GM12878 (cell line): ENCODE measurements around the gene USP16. TPM values are rescaled to one million over a fixed set of nuclear protein-coding genes. Genes with fewer than 3 reads are reported as not detected.
A peak's percentile ranks its signal among the peaks of the same experiment; 100 is the strongest.

ENCODE experiments used
- ATAC-seq: fragments of 200-7000 bp; cut with Tn5 transposase; 3 replicates; pipeline ENCODE4 v1.9.1; 2020; ENCODE audit warnings: mild to moderate bottlenecking, moderate library complexity
- BruUV-seq: library from RNA; stranded (reverse); fragments of 400-500 nt; replicated peaks from 2 replicates; lab custom pipeline; 2021; lab: Mats Ljungman, UMichigan
- CTCF ChIA-PET: fragments of 300-600 bp; sonication (Branson Sonifier 250); formaldehyde crosslinking; extraction: SDS; loops from one replicate; lab custom pipeline; 2021; ENCODE audit warnings: inconsistent platforms; lab: Yijun Ruan, JAX
- POLR2A ChIA-PET: fragments of 350-600 bp; formaldehyde crosslinking; extraction: SDS; loops from one replicate; lab custom pipeline; 2021; ENCODE audit warnings: inconsistent platforms; lab: Charles Lee
- RAD21 ChIA-PET: fragments of 300-600 bp; sonication (Branson Sonifier 250); formaldehyde crosslinking; loops from one replicate; lab custom pipeline; 2023; ENCODE audit warnings: antibody characterized with exemption; ENCODE audit not compliant: unreplicated experiment; lab: Charles Lee
- SMC1A ChIA-PET: fragments of 300-600 bp; sonication (Branson Sonifier 250); formaldehyde crosslinking; loops from one replicate; lab custom pipeline; 2023; ENCODE audit not compliant: unreplicated experiment, uncharacterized antibody; lab: Charles Lee
- DNase-seq: peaks from one replicate; pipeline ENCODE4 v3.0.0-alpha.2; 2011; ENCODE audit warnings: low read depth, low spot score
- FAIRE-seq: peaks from 3 replicates; lab custom pipeline; 2011; peaks lifted over from hg19 to GRCh38; lab: Jason Lieb, UNC
- H2AFZ ChIP-seq: 2 replicates; pipeline ENCODE4 v1.6.0; 2011; ENCODE audit warnings: low read depth, low read length, control low read depth; ENCODE audit not compliant: control insufficient read depth
- H3K27ac ChIP-seq: 2 replicates; pipeline ENCODE4 v1.5.1; 2011; ENCODE audit warnings: control low read depth; ENCODE audit not compliant: control insufficient read depth, insufficient read depth
- H3K27me3 ChIP-seq, 2 experiments: replicated peaks in 1 of 2; 2 replicates each; pipeline versions ENCODE4 v1.6.0 to v1.6.1; 2011; ENCODE audit warnings: low read length in 1 of 2; ENCODE audit not compliant: control insufficient read depth in 2 of 2, insufficient read depth in 2 of 2
- H3K36me3 ChIP-seq, 2 experiments: 2 replicates each; pipeline ENCODE4 v1.5.1; 2011; ENCODE audit warnings: low read length in 1 of 2; ENCODE audit not compliant: control insufficient read depth in 2 of 2, insufficient read depth in 2 of 2
- H3K4me1 ChIP-seq: 2 replicates; pipeline ENCODE4 v1.6.1; 2011; ENCODE audit warnings: mild to moderate bottlenecking, low read length, moderate library complexity, mixed read lengths; ENCODE audit not compliant: control insufficient read depth, insufficient read depth
- H3K4me2 ChIP-seq: 2 replicates; pipeline ENCODE4 v1.6.0; 2011; ENCODE audit warnings: control low read depth; ENCODE audit not compliant: control insufficient read depth, insufficient read depth
- H3K4me3 ChIP-seq: fragments of 200-600 bp; sonication (generic); 2 replicates; pipeline ENCODE4 v1.5.1; 2016
- H3K79me2 ChIP-seq: 2 replicates; pipeline ENCODE4 v1.6.0; 2011; ENCODE audit warnings: low read length; ENCODE audit not compliant: control insufficient read depth, insufficient read depth
- H3K9ac ChIP-seq: 2 replicates; pipeline ENCODE4 v1.8.0; 2011; ENCODE audit warnings: low read length, control low read depth, mixed read lengths; ENCODE audit not compliant: control insufficient read depth, insufficient read depth
- H3K9me3 ChIP-seq: replicated peaks from 3 replicates; pipeline ENCODE4 v1.5.1; 2011; ENCODE audit warnings: mild to moderate bottlenecking, low read length; ENCODE audit not compliant: control insufficient read depth, insufficient read depth
- H4K20me1 ChIP-seq: 2 replicates; pipeline ENCODE4 v1.6.0; 2011; ENCODE audit not compliant: control insufficient read depth, insufficient read depth
- IKZF1 ChIP-seq: fragments of 450-650 bp; conservative IDR thresholded peaks from 2 replicates; pipeline ENCODE4 v1.6.1; 2017; ENCODE audit warnings: antibody characterized with exemption, mild to moderate bottlenecking
- LARP7 ChIP-seq: fragments of 450-650 bp; IDR thresholded peaks from 2 replicates; pipeline ENCODE4 v1.6.1; 2017; ENCODE audit warnings: mild to moderate bottlenecking
- MEF2A ChIP-seq: IDR thresholded peaks from 2 replicates; pipeline ENCODE4 v1.6.1; 2011; ENCODE audit warnings: low read depth, mild to moderate bottlenecking, low read length, moderate library complexity; ENCODE audit not compliant: insufficient read depth
- NFYB ChIP-seq: IDR thresholded peaks from 2 replicates; pipeline ENCODE4 v1.6.1; 2011; ENCODE audit warnings: low read depth, mild to moderate bottlenecking, low read length, improper control_type of control experiment, moderate library complexity; ENCODE audit not compliant: insufficient read depth
- NRF1 ChIP-seq: conservative IDR thresholded peaks from 2 replicates; pipeline ENCODE4 v1.6.1; 2011; ENCODE audit warnings: mild to moderate bottlenecking, low read depth, low read length, improper control_type of control experiment
- SIX5 ChIP-seq: IDR thresholded peaks from 2 replicates; pipeline ENCODE4 v1.6.1; 2011; ENCODE audit warnings: mild to moderate bottlenecking, low read depth, low read length, moderate library complexity; ENCODE audit not compliant: severe bottlenecking
- SREBF2 ChIP-seq: IDR thresholded peaks from 2 replicates; pipeline ENCODE4 v1.6.1; 2012; ENCODE audit warnings: mild to moderate bottlenecking, low read length
- SUZ12 ChIP-seq: fragments of 200-600 bp; sonication (generic); IDR thresholded peaks from one replicate; pipeline ENCODE4 v1.6.1; 2018; ENCODE audit warnings: antibody characterized with exemption, mild to moderate bottlenecking; ENCODE audit not compliant: unreplicated experiment
- TCF7 ChIP-seq: IDR thresholded peaks from 2 replicates; pipeline ENCODE4 v1.6.1; 2014; ENCODE audit warnings: antibody characterized with exemption, borderline replicate concordance
- YBX1 ChIP-seq: fragments of 450-650 bp; IDR thresholded peaks from 2 replicates; pipeline ENCODE4 v1.6.1; 2016; ENCODE audit warnings: antibody characterized with exemption
- ZNF24 ChIP-seq: fragments of 450-650 bp; IDR thresholded peaks from 2 replicates; pipeline ENCODE4 v1.6.1; 2017; ENCODE audit warnings: antibody characterized with exemption, mild to moderate bottlenecking
- WGBS: methylation state at CpG from one replicate; pipeline ENCODE4 v1.1.6; 2016; ENCODE audit warnings: low lambda C conversion rate; ENCODE audit not compliant: insufficient replicate concordance, insufficient coverage; ENCODE audit errors: missing lambda C conversion rate; 5-methylcytosine and 5-hydroxymethylcytosine counted together
- in situ Hi-C: fragments of 300-500 bp; cut with MboI; formaldehyde crosslinking; loops from 9 replicates; pipeline ENCODE4 v1.14.3; 2018; ENCODE audit warnings: mixed read lengths
- intact Hi-C: fragments of 100-400 bp; cut with micrococcal nuclease; formaldehyde crosslinking; loops from one replicate; pipeline ENCODE4 v1.14.2; 2022; ENCODE audit not compliant: unreplicated experiment
- polyA plus RNA-seq, 11 experiments: library from polyadenylated mRNA; depleted of rRNA in 4 of 11; unstranded in 6 of 11; stranded (reverse) in 5 of 11; fragments of >200 nt; fragmentation: Nextera tagmentation in 4 of 11; fragmentation: Illumina TruSeq in 1 of 11; extraction: Ambion mirVana in 4 of 11; extraction: Trizol in 1 of 11; gene quantifications; 1 replicate in 1 of 11; 2 replicates in 10 of 11; pipeline versions ENCODE4 v1.2.1 to v1.2.3, GENCODE V29; 2011 to 2016; ENCODE audit warnings: inconsistent platforms in 2 of 11, missing spikeins in 2 of 11, low read depth in 1 of 11
- total RNA-seq, 4 experiments: library from RNA; depleted of rRNA in 3 of 4; stranded (reverse); fragments of >200 nt in 3 of 4; fragmentation: Illumina TruSeq in 1 of 4; extraction: Trizol in 1 of 4; gene quantifications; 2 replicates each; pipeline versions ENCODE4 v1.2.1 to v1.2.3, GENCODE V29; 2013 to 2021
- TF ChIP-seq, protein P1 (sequence below): fragments of 450-650 bp; conservative IDR thresholded peaks from 2 replicates; pipeline ENCODE4 v1.6.1; 2017; ENCODE audit warnings: mild to moderate bottlenecking, moderate library complexity
- TF ChIP-seq, protein P2 (sequence below): IDR thresholded peaks from 2 replicates; pipeline ENCODE4 v1.6.1; 2011; ENCODE audit warnings: mild to moderate bottlenecking, low read depth, low read length, moderate library complexity; ENCODE audit not compliant: insufficient replicate concordance
- TF ChIP-seq, protein P3 (sequence below): fragments of 450-650 bp; IDR thresholded peaks from 2 replicates; pipeline ENCODE4 v1.6.1; 2017; ENCODE audit warnings: mild to moderate bottlenecking, moderate library complexity
- TF ChIP-seq, protein P4 (sequence below): IDR thresholded peaks from 2 replicates; pipeline ENCODE4 v1.6.1; 2011; ENCODE audit warnings: low read depth, low read length, improper control_type of control experiment, borderline replicate concordance

USP16 gene
- total and polyA plus RNA-seq, 10 of the 15 experiments (the other 5 are each of a cell fraction or from before 2014, with no cell fraction given): 29.5 to 68.7 (median 52.3) TPM

DNA sequence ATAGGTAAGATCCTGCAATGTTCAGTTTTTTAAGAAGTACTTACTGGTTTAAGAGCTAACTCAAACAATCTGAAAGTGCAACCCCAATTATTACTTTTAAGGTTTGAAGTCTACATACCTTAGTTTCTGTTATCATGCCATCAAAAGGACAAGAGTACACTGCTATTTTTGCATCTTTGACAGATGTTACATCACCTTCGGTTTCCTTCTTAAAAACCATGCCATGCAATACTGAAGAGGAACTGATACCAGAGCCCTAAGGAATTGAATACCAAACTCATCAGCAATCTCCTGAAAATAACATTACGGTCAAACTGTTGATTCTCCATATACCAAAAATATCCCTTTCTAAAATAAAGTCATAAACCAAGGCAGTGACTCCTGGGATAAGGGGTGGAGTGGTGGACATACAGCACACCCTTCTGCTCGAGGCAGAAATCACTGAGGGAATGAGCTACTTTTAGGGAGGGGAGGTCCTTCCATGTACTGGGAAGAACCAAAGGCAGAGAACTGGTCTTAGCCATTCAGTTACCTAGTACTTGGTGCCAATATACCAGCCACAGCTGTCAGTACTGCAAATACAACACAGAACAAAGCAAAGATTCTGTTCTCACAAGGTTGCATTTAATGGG is 40.5 kb downstream of the USP16 start:
- ChIA-PET SMC1A (interaction anchor here (0.6 to 2.1 kb wide), 11 partner anchors 8 to 287 kb away, joined by 3 to 10 read pairs (median 5); partner anchors contain the start of gene USP16), CTCF (interaction anchor here (0.8 to 1.5 kb wide), 7 partner anchors 12 to 311 kb away, joined by 3 to 6 read pairs (median 3); no protein-coding TSS in a partner anchor), RAD21 (interaction anchor here (0.9 to 2.0 kb wide), 6 partner anchors 9 to 62 kb away, joined by 4 to 8 read pairs (median 6); partner anchors contain the start of genes CCT8, RWDD2B and USP16), POLR2A (interaction anchor here (0.6 to 2.1 kb wide), 5 partner anchors 8 to 46 kb away, joined by 3 to 10 read pairs (median 5); partner anchors contain the start of genes RWDD2B and USP16)
- DNase-seq: peak; percentile 52
- Histone ChIP-seq H3K9me3 (no peaks in the 10 kb centered on the region), H3K79me2 (peaks cover 16% of the 10 kb centered on the region), H3K9ac (no peak overlapping the region), H3K36me3 (peaks cover 14 to 42% of the 10 kb centered on the region in 2 experiments), H3K4me1 (peaks cover 6% of the 10 kb centered on the region), H3K27me3 (no peaks in the 10 kb centered on the region), H3K4me2 (peak overlapping the region; percentile 78), H3K4me3 (peak overlapping the region; percentile 50; the same call in 1 of the 2 replicates), H3K27ac (peak overlapping the region; percentile 70), H2AFZ (no peak overlapping the region), H4K20me1 (no peaks in the 10 kb centered on the region; the same call in 1 of the 2 replicates)
- peak; percentile 77 for FAIRE-seq
- 19% methylated on average over 3 of the region's 3 CpGs for WGBS
- in situ Hi-C loops: no loop called here
- intact Hi-C loops: no loop called here
- no TSS peak for BruUV-seq
- peak; percentile 96 for ATAC-seq
- TF ChIP-seq MEF2A (peak; percentile 91), ZNF24 (peak; percentile 73; the same call in 1 of the 2 replicates), SREBF2 (no peak), IKZF1 (peak; percentile 94), NRF1 (no peak), TCF7 (no peak; the same call in 1 of the 2 replicates), SIX5 (no peak), SUZ12 (no peak), NFYB (no peak), LARP7 (no peak), YBX1 (no peak)
- TF ChIP-seq, protein P1, sequence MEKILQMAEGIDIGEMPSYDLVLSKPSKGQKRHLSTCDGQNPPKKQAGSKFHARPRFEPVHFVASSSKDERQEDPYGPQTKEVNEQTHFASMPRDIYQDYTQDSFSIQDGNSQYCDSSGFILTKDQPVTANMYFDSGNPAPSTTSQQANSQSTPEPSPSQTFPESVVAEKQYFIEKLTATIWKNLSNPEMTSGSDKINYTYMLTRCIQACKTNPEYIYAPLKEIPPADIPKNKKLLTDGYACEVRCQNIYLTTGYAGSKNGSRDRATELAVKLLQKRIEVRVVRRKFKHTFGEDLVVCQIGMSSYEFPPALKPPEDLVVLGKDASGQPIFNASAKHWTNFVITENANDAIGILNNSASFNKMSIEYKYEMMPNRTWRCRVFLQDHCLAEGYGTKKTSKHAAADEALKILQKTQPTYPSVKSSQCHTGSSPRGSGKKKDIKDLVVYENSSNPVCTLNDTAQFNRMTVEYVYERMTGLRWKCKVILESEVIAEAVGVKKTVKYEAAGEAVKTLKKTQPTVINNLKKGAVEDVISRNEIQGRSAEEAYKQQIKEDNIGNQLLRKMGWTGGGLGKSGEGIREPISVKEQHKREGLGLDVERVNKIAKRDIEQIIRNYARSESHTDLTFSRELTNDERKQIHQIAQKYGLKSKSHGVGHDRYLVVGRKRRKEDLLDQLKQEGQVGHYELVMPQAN: 0 out of 2 replicates have a peak, but pooled peaks have one; percentile 23
- TF ChIP-seq, protein P2, sequence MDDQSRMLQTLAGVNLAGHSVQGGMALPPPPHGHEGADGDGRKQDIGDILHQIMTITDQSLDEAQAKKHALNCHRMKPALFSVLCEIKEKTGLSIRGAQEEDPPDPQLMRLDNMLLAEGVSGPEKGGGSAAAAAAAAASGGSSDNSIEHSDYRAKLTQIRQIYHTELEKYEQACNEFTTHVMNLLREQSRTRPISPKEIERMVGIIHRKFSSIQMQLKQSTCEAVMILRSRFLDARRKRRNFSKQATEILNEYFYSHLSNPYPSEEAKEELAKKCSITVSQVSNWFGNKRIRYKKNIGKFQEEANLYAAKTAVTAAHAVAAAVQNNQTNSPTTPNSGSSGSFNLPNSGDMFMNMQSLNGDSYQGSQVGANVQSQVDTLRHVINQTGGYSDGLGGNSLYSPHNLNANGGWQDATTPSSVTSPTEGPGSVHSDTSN: no peak
- TF ChIP-seq, protein P3, sequence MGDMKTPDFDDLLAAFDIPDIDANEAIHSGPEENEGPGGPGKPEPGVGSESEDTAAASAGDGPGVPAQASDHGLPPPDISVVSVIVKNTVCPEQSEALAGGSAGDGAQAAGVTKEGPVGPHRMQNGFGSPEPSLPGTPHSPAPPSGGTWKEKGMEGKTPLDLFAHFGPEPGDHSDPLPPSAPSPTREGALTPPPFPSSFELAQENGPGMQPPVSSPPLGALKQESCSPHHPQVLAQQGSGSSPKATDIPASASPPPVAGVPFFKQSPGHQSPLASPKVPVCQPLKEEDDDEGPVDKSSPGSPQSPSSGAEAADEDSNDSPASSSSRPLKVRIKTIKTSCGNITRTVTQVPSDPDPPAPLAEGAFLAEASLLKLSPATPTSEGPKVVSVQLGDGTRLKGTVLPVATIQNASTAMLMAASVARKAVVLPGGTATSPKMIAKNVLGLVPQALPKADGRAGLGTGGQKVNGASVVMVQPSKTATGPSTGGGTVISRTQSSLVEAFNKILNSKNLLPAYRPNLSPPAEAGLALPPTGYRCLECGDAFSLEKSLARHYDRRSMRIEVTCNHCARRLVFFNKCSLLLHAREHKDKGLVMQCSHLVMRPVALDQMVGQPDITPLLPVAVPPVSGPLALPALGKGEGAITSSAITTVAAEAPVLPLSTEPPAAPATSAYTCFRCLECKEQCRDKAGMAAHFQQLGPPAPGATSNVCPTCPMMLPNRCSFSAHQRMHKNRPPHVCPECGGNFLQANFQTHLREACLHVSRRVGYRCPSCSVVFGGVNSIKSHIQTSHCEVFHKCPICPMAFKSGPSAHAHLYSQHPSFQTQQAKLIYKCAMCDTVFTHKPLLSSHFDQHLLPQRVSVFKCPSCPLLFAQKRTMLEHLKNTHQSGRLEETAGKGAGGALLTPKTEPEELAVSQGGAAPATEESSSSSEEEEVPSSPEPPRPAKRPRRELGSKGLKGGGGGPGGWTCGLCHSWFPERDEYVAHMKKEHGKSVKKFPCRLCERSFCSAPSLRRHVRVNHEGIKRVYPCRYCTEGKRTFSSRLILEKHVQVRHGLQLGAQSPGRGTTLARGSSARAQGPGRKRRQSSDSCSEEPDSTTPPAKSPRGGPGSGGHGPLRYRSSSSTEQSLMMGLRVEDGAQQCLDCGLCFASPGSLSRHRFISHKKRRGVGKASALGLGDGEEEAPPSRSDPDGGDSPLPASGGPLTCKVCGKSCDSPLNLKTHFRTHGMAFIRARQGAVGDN: peak; percentile 44; the same call in 1 of the 2 replicates
- TF ChIP-seq, protein P4, sequence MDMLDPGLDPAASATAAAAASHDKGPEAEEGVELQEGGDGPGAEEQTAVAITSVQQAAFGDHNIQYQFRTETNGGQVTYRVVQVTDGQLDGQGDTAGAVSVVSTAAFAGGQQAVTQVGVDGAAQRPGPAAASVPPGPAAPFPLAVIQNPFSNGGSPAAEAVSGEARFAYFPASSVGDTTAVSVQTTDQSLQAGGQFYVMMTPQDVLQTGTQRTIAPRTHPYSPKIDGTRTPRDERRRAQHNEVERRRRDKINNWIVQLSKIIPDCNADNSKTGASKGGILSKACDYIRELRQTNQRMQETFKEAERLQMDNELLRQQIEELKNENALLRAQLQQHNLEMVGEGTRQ: no peak
